ENCODE results near the gene TTC17. TPM values are rescaled to one million over a fixed set of nuclear protein-coding genes. Genes with fewer than 3 reads are reported as not detected.

Gene TTC17
- total RNA-seq, 1 experiment from 2014 or later: 42.1 TPM

DNA sequence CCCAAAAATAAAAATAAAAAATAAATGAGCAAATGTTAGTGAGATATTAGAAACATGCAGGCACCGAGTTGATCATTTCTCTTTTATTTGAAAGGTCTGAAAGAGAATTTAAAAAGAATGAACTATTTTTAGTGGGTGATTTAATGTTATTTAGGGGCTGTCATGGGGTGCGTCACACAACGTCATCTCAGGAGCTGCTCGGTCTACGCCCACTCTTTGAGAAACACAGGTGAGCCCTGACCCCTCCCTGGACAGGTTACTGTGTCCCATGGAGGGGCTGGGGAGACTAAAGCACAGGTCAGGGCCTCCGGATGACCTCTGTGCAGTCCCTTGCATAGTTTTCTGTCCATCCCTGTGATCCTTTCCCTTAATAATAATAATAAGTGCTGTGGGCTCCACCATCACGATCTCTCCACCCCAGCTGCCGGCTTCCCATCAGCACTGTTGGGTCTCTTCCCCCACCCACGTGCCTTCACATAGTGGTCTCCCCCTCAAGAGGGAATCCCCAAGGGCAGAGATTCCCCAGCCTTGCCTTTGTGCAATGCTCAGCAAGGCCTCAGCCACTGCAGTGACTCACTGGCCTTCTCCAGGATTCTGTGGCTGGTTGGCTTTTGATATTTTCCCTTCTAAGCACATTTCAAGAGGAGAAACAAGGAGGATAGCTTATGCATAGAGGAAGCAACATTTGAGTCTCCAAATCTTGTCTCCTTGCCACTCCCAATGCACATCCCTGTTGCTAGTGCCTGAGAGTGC lies 159.9 kb downstream of the TTC17 start:
- H3K4me2 ChIP-seq (ENCODE audit: low read length): no peak overlapping the region
- H3K4me3 ChIP-seq (ENCODE audit: low read length): no peak overlapping the region
- H3K27me3 ChIP-seq (ENCODE audit: low read length): peaks cover 25% of the 10 kb centered on the region
- CTCF ChIA-PET: no interaction called here
- POLR2A ChIA-PET (ENCODE audit: unreplicated experiment): no interaction called here
- no peaks in the 10 kb centered on the region for H3K79me2 ChIP-seq (ENCODE audit: low read length)
- H3K9me3 ChIP-seq (ENCODE audit: low read length): no peaks in the 10 kb centered on the region
- no peak overlapping the region for H2AFZ ChIP-seq (ENCODE audit: low read length)
- BruUV-seq (replicated peaks): no TSS peak
- H3K4me1 ChIP-seq (ENCODE audit: insufficient read depth, low read length): no peaks in the 10 kb centered on the region
- no peak overlapping the region for H3K9ac ChIP-seq (ENCODE audit: low read length)
- no peak overlapping the region for H3K27ac ChIP-seq (ENCODE audit: low read length)
- no peaks in the 10 kb centered on the region for H3K36me3 ChIP-seq (ENCODE audit: low read depth, low read length)
- H4K20me1 ChIP-seq (ENCODE audit: low read length): no peaks in the 10 kb centered on the region
- no peaks in the 10 kb centered on the region for H3F3A ChIP-seq (ENCODE audit: low read length, unreplicated experiment)
- H3K9me2 ChIP-seq (replicated peaks; ENCODE audit: low read length): no peaks in the 10 kb centered on the region
- ATAC-seq: no peak
- DNase-seq: no peak
- intact Hi-C loops (cut with micrococcal nuclease): no loop called here
- TF ChIP-seq EZH2 (IDR thresholded peaks at IDR 0.05; ENCODE audit: low read length, unreplicated experiment): no peak
- TF ChIP-seq EZH2phosphoT487 (IDR thresholded peaks at IDR 0.05; ENCODE audit: borderline replicate concordance, low read length): no peak
- TF ChIP-seq, protein P1, sequence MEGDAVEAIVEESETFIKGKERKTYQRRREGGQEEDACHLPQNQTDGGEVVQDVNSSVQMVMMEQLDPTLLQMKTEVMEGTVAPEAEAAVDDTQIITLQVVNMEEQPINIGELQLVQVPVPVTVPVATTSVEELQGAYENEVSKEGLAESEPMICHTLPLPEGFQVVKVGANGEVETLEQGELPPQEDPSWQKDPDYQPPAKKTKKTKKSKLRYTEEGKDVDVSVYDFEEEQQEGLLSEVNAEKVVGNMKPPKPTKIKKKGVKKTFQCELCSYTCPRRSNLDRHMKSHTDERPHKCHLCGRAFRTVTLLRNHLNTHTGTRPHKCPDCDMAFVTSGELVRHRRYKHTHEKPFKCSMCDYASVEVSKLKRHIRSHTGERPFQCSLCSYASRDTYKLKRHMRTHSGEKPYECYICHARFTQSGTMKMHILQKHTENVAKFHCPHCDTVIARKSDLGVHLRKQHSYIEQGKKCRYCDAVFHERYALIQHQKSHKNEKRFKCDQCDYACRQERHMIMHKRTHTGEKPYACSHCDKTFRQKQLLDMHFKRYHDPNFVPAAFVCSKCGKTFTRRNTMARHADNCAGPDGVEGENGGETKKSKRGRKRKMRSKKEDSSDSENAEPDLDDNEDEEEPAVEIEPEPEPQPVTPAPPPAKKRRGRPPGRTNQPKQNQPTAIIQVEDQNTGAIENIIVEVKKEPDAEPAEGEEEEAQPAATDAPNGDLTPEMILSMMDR (conservative IDR thresholded peaks at IDR 0.05; ENCODE audit: low read depth, low read length): no peak

DNA sequence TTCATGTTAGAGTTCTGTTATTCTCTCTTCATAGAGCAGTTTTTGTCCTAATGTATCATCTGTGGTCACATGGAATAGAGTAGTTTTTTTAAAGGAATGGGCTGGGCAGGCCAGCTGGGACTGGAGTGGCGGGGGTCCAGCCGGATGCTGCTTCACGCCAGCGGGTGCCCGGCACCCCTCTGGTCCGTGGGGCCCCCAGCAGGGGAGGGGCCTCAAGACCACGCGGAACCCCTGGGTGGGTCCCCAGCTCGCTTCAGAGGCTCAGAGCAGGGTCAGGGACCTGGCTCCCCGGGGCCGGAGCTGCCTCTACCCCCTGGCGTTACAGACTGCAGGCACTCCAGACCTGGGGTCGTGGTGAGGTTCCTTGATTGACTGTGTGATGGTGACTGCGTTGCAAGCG lies 162.8 kb downstream of the TTC17 start:
- no peaks in the 10 kb centered on the region for H3K9me3 ChIP-seq (ENCODE audit: low read length)
- no TSS peak for BruUV-seq (replicated peaks)
- H3F3A ChIP-seq (ENCODE audit: low read length, unreplicated experiment): no peaks in the 10 kb centered on the region
- H3K9ac ChIP-seq (ENCODE audit: low read length): no peak overlapping the region
- H3K9me2 ChIP-seq (replicated peaks; ENCODE audit: low read length): no peaks in the 10 kb centered on the region
- DNase-seq: no peak
- H4K20me1 ChIP-seq (ENCODE audit: low read length): no peaks in the 10 kb centered on the region
- ChIA-PET CTCF (no interaction called here), POLR2A (ENCODE audit: unreplicated experiment) (no interaction called here)
- no peaks in the 10 kb centered on the region for H3K79me2 ChIP-seq (ENCODE audit: low read length)
- no peak for ATAC-seq
- no peak overlapping the region for H3K4me3 ChIP-seq (ENCODE audit: low read length)
- H3K27ac ChIP-seq (ENCODE audit: low read length): no peak overlapping the region
- intact Hi-C loops (cut with micrococcal nuclease): no loop called here
- no peak overlapping the region for H3K4me2 ChIP-seq (ENCODE audit: low read length)
- no peak for TF ChIP-seq EZH2 (IDR thresholded peaks at IDR 0.05; ENCODE audit: low read length, unreplicated experiment)
- TF ChIP-seq EZH2phosphoT487 (IDR thresholded peaks at IDR 0.05; ENCODE audit: borderline replicate concordance, low read length): no peak
- TF ChIP-seq, protein P1 (conservative IDR thresholded peaks at IDR 0.05; ENCODE audit: low read depth, low read length): no peak
- no peaks in the 10 kb centered on the region for H3K4me1 ChIP-seq (ENCODE audit: insufficient read depth, low read length)
- H2AFZ ChIP-seq (ENCODE audit: low read length): no peak overlapping the region
- no peaks in the 10 kb centered on the region for H3K36me3 ChIP-seq (ENCODE audit: low read depth, low read length)
- peaks cover 13% of the 10 kb centered on the region; the same call in 1 of the 2 replicates for H3K27me3 ChIP-seq (ENCODE audit: low read length)

DNA sequence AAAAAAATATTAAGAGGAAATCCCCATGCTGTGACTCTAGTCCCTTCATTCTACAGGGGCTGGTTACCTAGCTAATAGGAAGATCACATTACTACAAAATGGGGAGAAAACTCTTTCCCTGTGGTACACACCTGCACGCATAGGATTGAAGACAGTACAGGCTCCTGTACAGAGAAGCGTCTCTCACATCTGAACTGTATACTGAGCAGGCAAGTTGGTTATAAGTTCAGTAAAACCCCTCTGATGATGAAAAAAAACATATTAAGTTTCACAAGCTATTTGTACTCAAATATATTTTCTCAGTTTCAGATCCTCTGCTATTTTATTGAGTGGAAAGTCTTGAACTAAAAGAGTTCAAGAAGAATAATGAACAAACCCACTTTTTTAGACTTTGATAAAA lies 164.9 kb downstream of the TTC17 start:
- Histone ChIP-seq H3K4me1 (ENCODE audit: insufficient read depth, low read length) (no peaks in the 10 kb centered on the region), H3K9me2 (replicated peaks; ENCODE audit: low read length) (no peaks in the 10 kb centered on the region), H3K9me3 (ENCODE audit: low read length) (no peaks in the 10 kb centered on the region), H3K27me3 (ENCODE audit: low read length) (peaks cover 12% of the 10 kb centered on the region; the same call in 1 of the 2 replicates), H2AFZ (ENCODE audit: low read length) (no peak overlapping the region), H3K27ac (ENCODE audit: low read length) (no peak overlapping the region), H3K79me2 (ENCODE audit: low read length) (no peaks in the 10 kb centered on the region), H3K4me3 (ENCODE audit: low read length) (no peak overlapping the region), H4K20me1 (ENCODE audit: low read length) (no peaks in the 10 kb centered on the region), H3K4me2 (ENCODE audit: low read length) (no peak overlapping the region), H3K9ac (ENCODE audit: low read length) (no peak overlapping the region), H3F3A (ENCODE audit: low read length, unreplicated experiment) (no peaks in the 10 kb centered on the region), H3K36me3 (ENCODE audit: low read depth, low read length) (no peaks in the 10 kb centered on the region)
- DNase-seq (no peak), ATAC-seq (no peak)
- POLR2A ChIA-PET (ENCODE audit: unreplicated experiment): interaction anchor here (0.6 kb wide), 1 partner anchor 65 kb away, joined by 3 read pairs; no protein-coding TSS in a partner anchor
- CTCF ChIA-PET: no interaction called here
- intact Hi-C loops (cut with micrococcal nuclease): no loop called here
- BruUV-seq (replicated peaks): no TSS peak
- TF ChIP-seq, protein P1 (conservative IDR thresholded peaks at IDR 0.05; ENCODE audit: low read depth, low read length): no peak
- TF ChIP-seq EZH2phosphoT487 (IDR thresholded peaks at IDR 0.05; ENCODE audit: borderline replicate concordance, low read length) (no peak), EZH2 (IDR thresholded peaks at IDR 0.05; ENCODE audit: low read length, unreplicated experiment) (no peak)

Data from PC-3 (cell line).